Endothelial cell of umbilical vein (primary cell): ENCODE results near the gene AKAP8L. TPM values are rescaled to one million over a fixed set of nuclear protein-coding genes. Genes with fewer than 3 reads are reported as not detected.

Experiments
- BruUV-seq: library from RNA; stranded (reverse); fragments of 400-500 nt; replicated peaks from 2 replicates; lab custom pipeline; 2021; lab: Mats Ljungman, UMichigan
- CTCF ChIA-PET: fragments of 300-600, 350-600 bp; sonication (Branson Sonifier 250); formaldehyde crosslinking; loops from one replicate; lab custom pipeline; 2021; ENCODE audit warnings: antibody characterized with exemption, inconsistent platforms; lab: Charles Lee
- POLR2A ChIA-PET: fragments of 300-600, 350-600 bp; sonication (Branson Sonifier 250); formaldehyde crosslinking; loops from one replicate; lab custom pipeline; 2021; ENCODE audit warnings: antibody characterized with exemption, inconsistent platforms; lab: Charles Lee
- DNase-seq: peaks from one replicate; pipeline ENCODE4 v3.0.0-alpha.2; 2011; ENCODE audit warnings: low read depth, low spot score
- FAIRE-seq: peaks from 2 replicates; lab custom pipeline; 2011; peaks lifted over from hg19 to GRCh38; lab: Jason Lieb, UNC
- H2AFZ ChIP-seq: 2 replicates; pipeline ENCODE4 v1.6.0; 2012; ENCODE audit warnings: low read depth, low read length, control low read depth, inconsistent platforms
- H3K27ac ChIP-seq: 2 replicates; pipeline ENCODE4 v1.5.1; 2011; ENCODE audit warnings: low read depth, mild to moderate bottlenecking, control low read depth, low read length, moderate library complexity; ENCODE audit not compliant: insufficient read depth
- H3K27me3 ChIP-seq, 2 experiments: 2 replicates each; pipeline versions ENCODE4 v1.6.0 to v1.6.1; 2011; ENCODE audit warnings: low read length in 2 of 2, mixed read lengths in 1 of 2; ENCODE audit not compliant: control insufficient read depth in 2 of 2, insufficient read depth in 2 of 2
- H3K36me3 ChIP-seq, 2 experiments: 2 replicates in 1 of 2; 3 replicates in 1 of 2; pipeline ENCODE4 v1.5.1; 2011; ENCODE audit warnings: low read length in 2 of 2, mild to moderate bottlenecking in 1 of 2, moderate library complexity in 1 of 2; ENCODE audit not compliant: control insufficient read depth in 2 of 2, insufficient read depth in 2 of 2; ENCODE audit errors: extremely low read depth in 1 of 2
- H3K4me1 ChIP-seq: 3 replicates; pipeline ENCODE4 v1.5.1; 2011; ENCODE audit warnings: mild to moderate bottlenecking, low read length; ENCODE audit not compliant: control insufficient read depth, insufficient read depth; ENCODE audit errors: extremely low read depth
- H3K4me2 ChIP-seq: 2 replicates; pipeline ENCODE4 v1.6.1; 2011; ENCODE audit warnings: low read length, control low read depth, mixed read lengths; ENCODE audit not compliant: insufficient read depth
- H3K4me3 ChIP-seq, 3 experiments: fragments of 200-600 bp in 1 of 3; sonication (generic), shearing (Covaris generic) in 1 of 3; replicated peaks in 1 of 3; 2 replicates each; pipeline ENCODE4 v1.5.1; 2011 to 2016; ENCODE audit warnings: control low read depth in 3 of 3, low read length in 3 of 3, mild to moderate bottlenecking in 2 of 3, inconsistent platforms in 1 of 3, low read depth in 1 of 3, moderate library complexity in 1 of 3; ENCODE audit not compliant: insufficient read depth in 1 of 3
- H3K79me2 ChIP-seq: 2 replicates; pipeline ENCODE4 v1.6.0; 2012; ENCODE audit warnings: low read length, inconsistent platforms; ENCODE audit not compliant: control insufficient read depth, insufficient read depth
- H3K9ac ChIP-seq: replicated peaks from 2 replicates; pipeline ENCODE3; 2011; ENCODE audit warnings: low read length, control low read depth; ENCODE audit not compliant: insufficient read depth; ENCODE audit errors: extremely low read depth
- H3K9me1 ChIP-seq: replicated peaks from 3 replicates; pipeline ENCODE4 v1.6.0; 2011; ENCODE audit warnings: mild to moderate bottlenecking, low read length; ENCODE audit not compliant: control insufficient read depth, insufficient read depth; ENCODE audit errors: extremely low read depth
- H3K9me3 ChIP-seq: replicated peaks from 2 replicates; pipeline ENCODE4 v1.5.1; 2012; ENCODE audit warnings: low read length, inconsistent platforms; ENCODE audit not compliant: control insufficient read depth, insufficient read depth
- H4K20me1 ChIP-seq: replicated peaks from 2 replicates; pipeline ENCODE3; 2011; ENCODE audit warnings: mild to moderate bottlenecking, low read length; ENCODE audit not compliant: control insufficient read depth, insufficient read depth; ENCODE audit errors: extremely low read depth
- EZH2 ChIP-seq: IDR thresholded peaks from 2 replicates; pipeline ENCODE4 v1.6.1; 2012; ENCODE audit warnings: borderline replicate concordance, low read depth, mild to moderate bottlenecking, moderate library complexity, low read length, inconsistent platforms; ENCODE audit not compliant: severe bottlenecking
- FOS ChIP-seq: IDR thresholded peaks from 2 replicates; pipeline ENCODE4 v1.6.1; 2011; ENCODE audit warnings: mild to moderate bottlenecking, low read length, moderate library complexity, borderline replicate concordance; ENCODE audit not compliant: insufficient read depth
- GATA2 ChIP-seq: IDR thresholded peaks from 2 replicates; pipeline ENCODE4 v1.7.0; 2011; ENCODE audit warnings: low read depth, mild to moderate bottlenecking, moderate library complexity, mixed read lengths, low read length; ENCODE audit not compliant: insufficient read length, insufficient read depth
- JUN ChIP-seq: IDR thresholded peaks from 2 replicates; pipeline ENCODE4 v1.6.1; 2011; ENCODE audit warnings: borderline replicate concordance, low read depth; ENCODE audit not compliant: insufficient read length, insufficient read depth
- MYC ChIP-seq: IDR thresholded peaks from one replicate; pipeline ENCODE4 v1.6.1; 2011; ENCODE audit warnings: mild to moderate bottlenecking, low read depth, low read length
- POLR2A ChIP-seq: IDR thresholded peaks from 2 replicates; pipeline ENCODE4 v1.6.1; 2012; ENCODE audit warnings: low read depth, mild to moderate bottlenecking, control low read depth, low read length
- POLR2AphosphoS5 ChIP-seq: IDR thresholded peaks from 2 replicates; pipeline ENCODE4 v1.6.1; 2012; ENCODE audit warnings: low read depth, mild to moderate bottlenecking, control low read depth, low read length, moderate library complexity; ENCODE audit not compliant: insufficient read depth
- dilution Hi-C: fragments of 300-500 bp; cut with MboI; formaldehyde crosslinking; loops from one replicate; pipeline ENCODE4 v1.15.0; 2019; ENCODE audit warnings: low sequenced_read_pairs; ENCODE audit not compliant: extremely low pct_ligation_motif_present
- intact Hi-C: fragments of 100-400 bp; cut with micrococcal nuclease; formaldehyde crosslinking; loops from one replicate; pipeline ENCODE4 v1.10.0; 2022
- polyA plus RNA-seq, 4 experiments: library from polyadenylated mRNA; depleted of rRNA in 3 of 4; stranded (reverse) in 3 of 4; unstranded in 1 of 4; fragments of >200 nt; gene quantifications; 2 replicates each; pipeline versions ENCODE4 v1.2.1 to v1.2.3, GENCODE V29; 2011 to 2012; ENCODE audit warnings: missing spikeins in 1 of 4
- total RNA-seq: library from RNA; stranded (reverse); gene quantifications from 2 replicates; pipeline ENCODE4 v1.2.3, GENCODE V29; 2021
- TF ChIP-seq, protein P1 (sequence below): IDR thresholded peaks from 2 replicates; pipeline ENCODE4 v1.6.1; 2011; ENCODE audit not compliant: insufficient read depth, insufficient read length
- TF ChIP-seq, protein P2 (sequence below), 2 donors: IDR thresholded peaks; 1 replicate in 1 of 2; 2 replicates in 1 of 2; pipeline ENCODE4 v1.5.1; 2011; ENCODE audit warnings: low read length in 2 of 2, mild to moderate bottlenecking in 2 of 2, moderate library complexity in 2 of 2, control low read depth in 1 of 2, inconsistent platforms in 1 of 2, low read depth in 1 of 2; ENCODE audit not compliant: insufficient read depth in 1 of 2; ENCODE audit errors: extremely low read depth in 1 of 2

AKAP8L gene
- total and polyA plus RNA-seq, 2 donors (not counting 3 experiments of a cell fraction or from before 2014, with no cell fraction given): 63.9 to 99.6 TPM

DNA sequence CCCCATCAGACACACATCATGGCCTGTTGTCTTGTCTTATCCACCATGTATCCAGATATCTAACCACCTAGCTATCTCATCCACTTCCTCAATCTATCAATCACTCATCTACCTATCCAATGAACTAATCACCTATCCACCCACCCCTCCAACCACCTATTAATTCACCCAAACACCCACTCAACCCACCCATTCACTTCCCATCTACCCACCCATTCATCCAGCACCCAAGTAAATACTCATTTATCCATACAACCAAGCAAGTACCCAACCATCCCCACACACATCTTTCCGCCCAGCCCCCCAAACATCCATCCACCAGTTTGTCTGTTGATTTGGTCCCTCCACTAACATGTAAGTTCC is 31.7 kb upstream of the AKAP8L start:
- no peak overlapping the region for H3K4me3 ChIP-seq
- H4K20me1 ChIP-seq: no peaks in the 10 kb centered on the region
- dilution Hi-C loops: no loop called here
- H3K27me3 ChIP-seq: peaks cover 0 to 2% of the 10 kb centered on the region in 2 experiments
- FAIRE-seq (no peak), DNase-seq (no peak)
- ChIA-PET CTCF (interaction anchor here (3.4 to 7.1 kb wide), 2 partner anchors 18 to 105 kb away, joined by 29 to 60 read pairs; no protein-coding TSS in a partner anchor), POLR2A (no interaction called here)
- BruUV-seq: no TSS peak
- H3K4me2 ChIP-seq: no peak overlapping the region
- H3K9me1 ChIP-seq: no peaks in the 10 kb centered on the region
- H3K9ac ChIP-seq: no peak overlapping the region
- intact Hi-C loops: no loop called here
- H3K9me3 ChIP-seq: no peaks in the 10 kb centered on the region
- H3K36me3 ChIP-seq: no peaks in the 10 kb centered on the region
- TF ChIP-seq POLR2AphosphoS5 (no peak), FOS (no peak), EZH2 (no peak), GATA2 (no peak), JUN (no peak), POLR2A (no peak), MYC (no peak)
- TF ChIP-seq, protein P1, sequence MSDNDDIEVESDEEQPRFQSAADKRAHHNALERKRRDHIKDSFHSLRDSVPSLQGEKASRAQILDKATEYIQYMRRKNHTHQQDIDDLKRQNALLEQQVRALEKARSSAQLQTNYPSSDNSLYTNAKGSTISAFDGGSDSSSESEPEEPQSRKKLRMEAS: no peak
- TF ChIP-seq, protein P2, sequence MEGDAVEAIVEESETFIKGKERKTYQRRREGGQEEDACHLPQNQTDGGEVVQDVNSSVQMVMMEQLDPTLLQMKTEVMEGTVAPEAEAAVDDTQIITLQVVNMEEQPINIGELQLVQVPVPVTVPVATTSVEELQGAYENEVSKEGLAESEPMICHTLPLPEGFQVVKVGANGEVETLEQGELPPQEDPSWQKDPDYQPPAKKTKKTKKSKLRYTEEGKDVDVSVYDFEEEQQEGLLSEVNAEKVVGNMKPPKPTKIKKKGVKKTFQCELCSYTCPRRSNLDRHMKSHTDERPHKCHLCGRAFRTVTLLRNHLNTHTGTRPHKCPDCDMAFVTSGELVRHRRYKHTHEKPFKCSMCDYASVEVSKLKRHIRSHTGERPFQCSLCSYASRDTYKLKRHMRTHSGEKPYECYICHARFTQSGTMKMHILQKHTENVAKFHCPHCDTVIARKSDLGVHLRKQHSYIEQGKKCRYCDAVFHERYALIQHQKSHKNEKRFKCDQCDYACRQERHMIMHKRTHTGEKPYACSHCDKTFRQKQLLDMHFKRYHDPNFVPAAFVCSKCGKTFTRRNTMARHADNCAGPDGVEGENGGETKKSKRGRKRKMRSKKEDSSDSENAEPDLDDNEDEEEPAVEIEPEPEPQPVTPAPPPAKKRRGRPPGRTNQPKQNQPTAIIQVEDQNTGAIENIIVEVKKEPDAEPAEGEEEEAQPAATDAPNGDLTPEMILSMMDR (IDR thresholded peaks at IDR 0.05; ENCODE audit: extremely low read depth in 1 of 2, insufficient read depth in 1 of 2, low read depth in 1 of 2, low read length in 2 of 2): no peak
- no peak overlapping the region for H3K27ac ChIP-seq
- peaks cover 17% of the 10 kb centered on the region for H3K4me1 ChIP-seq
- H3K79me2 ChIP-seq: no peaks in the 10 kb centered on the region
- H2AFZ ChIP-seq: peak overlapping the region; percentile 11
